Upper lobe of right lung (tissue), 1 donor: ENCODE data around the gene POLR1A. TPM values are rescaled to one million over a fixed set of nuclear protein-coding genes. Genes with fewer than 3 reads are reported as not detected.
A peak's percentile ranks its signal among the peaks of the same experiment; 100 is the strongest.

Source experiments
- ATAC-seq: fragments of 200-7000 bp; cut with Tn5 transposase; one replicate; pipeline ENCODE4 v1.9.1; 2020; ENCODE audit warnings: mild to moderate bottlenecking, moderate library complexity
- DNase-seq: peaks from one replicate; pipeline ENCODE4 v3.0.0-alpha.2; 2020
- H3K27ac ChIP-seq: fragments of 200-600 bp; one replicate; pipeline ENCODE4 v1.8.0; 2022
- H3K27me3 ChIP-seq: fragments of 200-600 bp; one replicate; pipeline ENCODE4 v1.8.0; 2022; ENCODE audit warnings: mild to moderate bottlenecking
- H3K36me3 ChIP-seq: fragments of 200-600 bp; one replicate; pipeline ENCODE4 v1.8.0; 2022
- H3K4me1 ChIP-seq: fragments of 200-600 bp; one replicate; pipeline ENCODE4 v1.8.0; 2022
- H3K4me3 ChIP-seq: fragments of 200-600 bp; one replicate; pipeline ENCODE4 v1.8.0; 2022; ENCODE audit warnings: mild to moderate bottlenecking
- H3K9me3 ChIP-seq: fragments of 200-600 bp; one replicate; pipeline ENCODE4 v1.8.0; 2022
- intact Hi-C: fragments of 100-400 bp; cut with DNase I; formaldehyde crosslinking; loops from one replicate; pipeline ENCODE4 v1.11.0; 2022
- total RNA-seq: library from RNA; stranded (reverse); fragmentation: NEBNext Ultra II Directional; extraction: Animal tissue kit (Norgen Biotek cat#: 25700); gene quantifications from one replicate; pipeline ENCODE4 v1.2.1, GENCODE V29; 2021
- TF ChIP-seq, protein P1 (sequence below): fragments of 200-600 bp; IDR thresholded peaks from one replicate; pipeline ENCODE4 v1.8.0; 2022; ENCODE audit warnings: antibody characterized with exemption
- donor health status: DM: no; HTN: yes; CAD: no; lungs with severe emphysema.

The POLR1A gene
- total RNA-seq, 1 donor from 2014 or later, result 26.6 TPM

- DNase-seq, result no peak
- H3K27ac ChIP-seq, result no peak overlapping the region
- intact Hi-C loops, result no loop called here
- ATAC-seq, result no peak
- peaks cover 98% of the 10 kb centered on the region for H3K36me3 ChIP-seq
- no peaks in the 10 kb centered on the region for H3K27me3 ChIP-seq
- H3K9me3 ChIP-seq, result no peaks in the 10 kb centered on the region
- TF ChIP-seq, protein P1, sequence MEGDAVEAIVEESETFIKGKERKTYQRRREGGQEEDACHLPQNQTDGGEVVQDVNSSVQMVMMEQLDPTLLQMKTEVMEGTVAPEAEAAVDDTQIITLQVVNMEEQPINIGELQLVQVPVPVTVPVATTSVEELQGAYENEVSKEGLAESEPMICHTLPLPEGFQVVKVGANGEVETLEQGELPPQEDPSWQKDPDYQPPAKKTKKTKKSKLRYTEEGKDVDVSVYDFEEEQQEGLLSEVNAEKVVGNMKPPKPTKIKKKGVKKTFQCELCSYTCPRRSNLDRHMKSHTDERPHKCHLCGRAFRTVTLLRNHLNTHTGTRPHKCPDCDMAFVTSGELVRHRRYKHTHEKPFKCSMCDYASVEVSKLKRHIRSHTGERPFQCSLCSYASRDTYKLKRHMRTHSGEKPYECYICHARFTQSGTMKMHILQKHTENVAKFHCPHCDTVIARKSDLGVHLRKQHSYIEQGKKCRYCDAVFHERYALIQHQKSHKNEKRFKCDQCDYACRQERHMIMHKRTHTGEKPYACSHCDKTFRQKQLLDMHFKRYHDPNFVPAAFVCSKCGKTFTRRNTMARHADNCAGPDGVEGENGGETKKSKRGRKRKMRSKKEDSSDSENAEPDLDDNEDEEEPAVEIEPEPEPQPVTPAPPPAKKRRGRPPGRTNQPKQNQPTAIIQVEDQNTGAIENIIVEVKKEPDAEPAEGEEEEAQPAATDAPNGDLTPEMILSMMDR, result no peak
- no peaks in the 10 kb centered on the region for H3K4me1 ChIP-seq
- no peak overlapping the region for H3K4me3 ChIP-seq
Observed at GRCh38 chr2:86135653-86136052, 30.0 kb upstream of the POLR1A start.

GRCh38 chr2:86134709-86135108 lies 29.0 kb upstream of the POLR1A start:
- TF ChIP-seq, protein P1, result no peak
- intact Hi-C loops, result no loop called here

DNA sequence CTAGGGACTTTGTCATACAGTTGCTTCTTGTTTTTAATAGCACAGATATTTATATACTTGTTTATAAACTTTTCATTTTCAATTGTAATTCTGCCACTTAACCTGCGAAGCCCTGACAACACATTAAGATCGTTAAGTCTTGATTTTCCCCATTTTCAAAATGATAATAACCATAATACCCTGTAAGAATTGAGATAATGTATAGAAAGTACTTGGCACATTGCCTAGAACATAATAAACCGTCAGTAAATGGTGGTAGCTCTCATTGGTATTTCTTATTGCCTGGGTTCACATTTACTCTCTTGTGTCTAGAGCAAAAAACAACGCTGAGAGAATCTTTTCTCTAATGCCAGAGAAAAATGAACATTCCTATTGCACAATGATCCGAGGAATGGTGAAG lies 19.0 kb upstream of the POLR1A start:
- no peaks in the 10 kb centered on the region for H3K27me3 ChIP-seq
- H3K9me3 ChIP-seq, result no peaks in the 10 kb centered on the region
- DNase-seq, result no peak
- TF ChIP-seq, protein P1, result no peak
- H3K4me1 ChIP-seq, result no peaks in the 10 kb centered on the region
- H3K27ac ChIP-seq, result no peak overlapping the region
- H3K4me3 ChIP-seq, result no peak overlapping the region
- peaks cover 100% of the 10 kb centered on the region for H3K36me3 ChIP-seq
- intact Hi-C loops, result no loop called here
- no peak for ATAC-seq

More at GRCh38 chr2:86134709-86135108, 29.0 kb upstream of the POLR1A start:
- DNase-seq (no peak), ATAC-seq (no peak)
- no peak overlapping the region for H3K4me3 ChIP-seq
- peaks cover 100% of the 10 kb centered on the region for H3K36me3 ChIP-seq
- H3K4me1 ChIP-seq, result no peaks in the 10 kb centered on the region
- H3K27me3 ChIP-seq, result no peaks in the 10 kb centered on the region
- H3K27ac ChIP-seq, result no peak overlapping the region
- H3K9me3 ChIP-seq, result no peaks in the 10 kb centered on the region

DNA sequence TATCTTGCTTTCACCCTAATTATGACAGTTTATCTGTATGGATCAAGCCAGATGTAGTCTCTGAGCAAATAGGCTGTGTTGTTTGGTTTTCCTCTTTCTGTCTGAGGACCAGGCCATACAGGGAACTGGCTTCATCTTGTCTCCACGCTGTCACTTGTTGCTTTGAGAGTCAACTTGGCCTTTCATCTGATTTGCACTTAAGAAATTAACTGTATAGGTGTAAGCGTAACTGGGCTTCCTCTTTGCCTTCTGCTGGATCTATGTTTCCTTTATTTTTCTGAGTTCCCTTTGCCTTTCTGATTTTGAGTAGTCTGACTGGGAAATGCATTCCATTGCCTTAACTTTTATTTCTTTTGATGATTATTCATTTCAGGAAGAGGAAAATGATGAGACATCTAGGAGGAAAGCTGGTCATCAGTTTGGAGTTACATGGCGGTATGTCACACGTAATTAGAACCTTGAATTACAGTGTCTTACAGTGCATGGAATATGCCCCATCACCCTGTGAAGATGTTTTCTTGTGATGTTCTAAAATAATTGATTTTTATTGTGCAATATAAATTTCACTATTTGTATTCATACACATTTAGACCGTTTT lies 17.7 kb upstream of the POLR1A start:
- Histone ChIP-seq H3K36me3 (peaks cover 100% of the 10 kb centered on the region), H3K4me3 (no peak overlapping the region), H3K27me3 (no peaks in the 10 kb centered on the region), H3K9me3 (no peaks in the 10 kb centered on the region), H3K27ac (no peak overlapping the region), H3K4me1 (no peaks in the 10 kb centered on the region)
- intact Hi-C loops, result no loop called here
- ATAC-seq (peak; percentile 75), DNase-seq (no peak)
- TF ChIP-seq, protein P1, result no peak

DNA sequence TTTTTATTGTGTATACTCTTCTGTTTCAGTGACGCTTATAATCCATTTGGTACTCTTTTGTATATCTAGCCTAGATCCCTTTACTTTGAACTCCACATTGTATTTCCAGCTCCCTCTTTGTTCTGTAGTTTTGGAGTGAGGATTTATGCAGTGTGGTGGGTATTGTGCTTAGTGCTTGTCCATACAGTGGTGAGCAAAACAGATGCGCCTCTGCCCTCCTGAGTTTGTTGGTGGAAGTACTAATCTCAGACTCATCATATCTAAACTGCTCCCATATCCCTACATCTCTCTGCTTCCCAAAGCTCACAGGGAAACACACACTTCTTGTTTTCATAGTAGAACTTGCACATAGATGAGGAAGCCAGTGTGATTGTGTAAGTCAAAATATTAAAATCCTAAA lies 12.4 kb upstream of the POLR1A start:
- no peaks in the 10 kb centered on the region for H3K4me1 ChIP-seq
- peaks cover 94% of the 10 kb centered on the region for H3K36me3 ChIP-seq
- DNase-seq (no peak), ATAC-seq (no peak)
- TF ChIP-seq, protein P1, result no peak
- H3K9me3 ChIP-seq, result no peaks in the 10 kb centered on the region
- no peak overlapping the region for H3K4me3 ChIP-seq
- intact Hi-C loops, result no loop called here
- no peak overlapping the region for H3K27ac ChIP-seq
- no peaks in the 10 kb centered on the region for H3K27me3 ChIP-seq

DNA sequence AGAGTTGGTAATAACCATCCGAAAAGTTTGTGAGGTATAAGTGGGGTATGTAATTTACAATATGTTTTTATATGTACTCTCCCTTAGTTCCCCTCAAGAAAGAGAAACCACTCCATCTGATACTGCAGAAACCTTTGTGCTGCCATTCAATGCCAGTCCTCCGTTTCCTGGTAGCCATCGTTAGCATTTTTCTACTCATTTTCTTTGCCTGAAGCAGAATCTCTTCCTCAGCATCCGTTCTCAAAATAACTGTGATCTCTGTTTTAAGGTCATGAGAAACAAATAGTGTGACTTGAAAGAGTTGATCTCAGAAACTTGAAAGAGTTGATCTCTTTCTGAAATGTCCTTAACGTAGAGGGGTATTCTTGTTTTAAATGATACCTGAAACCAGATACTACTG lies 1.3 kb upstream of the POLR1A start:
- H3K9me3 ChIP-seq, result no peaks in the 10 kb centered on the region
- H3K27ac ChIP-seq, result no peak overlapping the region
- H3K4me1 ChIP-seq, result peaks cover 25% of the 10 kb centered on the region
- TF ChIP-seq, protein P1, result no peak
- peak overlapping the region; percentile 72 for H3K4me3 ChIP-seq
- no peaks in the 10 kb centered on the region for H3K27me3 ChIP-seq
- H3K36me3 ChIP-seq, result peaks cover 38% of the 10 kb centered on the region
- ATAC-seq (no peak), DNase-seq (no peak)
- intact Hi-C loops, result no loop called here
